ENCODE results near the gene IFNAR1.

The IFNAR1 gene

DNA sequence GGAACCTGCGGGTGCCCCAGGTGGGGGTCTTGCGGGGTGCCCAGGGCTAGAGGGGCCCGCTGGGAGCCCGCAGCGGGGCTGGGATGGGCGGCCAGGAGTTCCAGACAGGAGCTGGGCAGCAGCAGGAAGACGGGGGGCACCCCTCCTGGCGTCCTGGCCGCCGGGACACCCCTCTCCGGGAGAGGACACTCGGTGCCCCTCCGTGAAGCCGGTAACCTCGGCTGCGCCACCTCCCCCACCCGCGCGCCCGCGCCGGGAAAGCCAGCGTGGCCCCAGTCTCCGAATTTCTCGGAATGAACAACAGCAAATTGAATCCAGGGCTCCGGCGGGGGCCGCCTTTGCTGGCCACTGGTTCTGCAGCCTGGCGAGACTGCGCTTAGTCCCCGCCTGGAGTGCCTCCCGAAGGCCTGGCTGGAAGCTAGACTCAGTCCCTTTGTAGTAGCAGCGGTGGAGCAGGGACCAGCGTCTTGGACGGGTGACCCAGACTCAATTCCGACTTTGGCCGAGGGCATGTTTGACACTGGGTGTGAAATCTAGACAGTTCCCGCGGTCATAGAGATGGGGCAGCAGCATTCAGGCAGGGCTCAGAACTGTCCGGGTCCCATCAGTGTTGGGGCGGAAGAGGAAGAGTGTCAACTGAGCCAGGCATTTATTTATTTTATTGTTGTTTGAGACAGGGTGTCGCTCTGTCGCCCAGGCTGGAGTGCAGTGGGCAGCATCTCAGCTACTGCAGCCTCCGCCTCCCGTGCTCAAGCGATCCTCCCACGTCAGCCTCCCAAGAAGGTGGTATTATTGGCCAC, 79.2 kb downstream of the IFNAR1 start:
- peak; percentile 84 for DNase-seq

DNA sequence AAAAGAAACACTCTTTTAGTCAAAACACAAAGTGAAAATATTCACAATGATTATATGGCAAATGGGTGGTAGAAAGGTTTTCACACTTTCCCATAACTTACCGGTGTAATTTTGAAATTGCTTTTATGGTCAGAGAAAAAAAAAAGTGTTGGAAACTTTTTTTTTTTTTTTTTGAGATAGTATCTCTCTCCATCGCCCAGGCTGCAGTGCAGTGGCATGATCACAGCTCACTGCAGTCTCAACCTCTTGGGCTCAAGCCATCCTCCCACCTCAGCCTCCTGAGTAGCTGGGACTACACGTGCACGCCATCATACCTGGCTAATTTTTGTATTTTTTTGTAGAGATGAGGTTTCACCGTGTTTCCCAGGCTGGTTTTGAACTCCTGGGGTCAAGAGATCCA, 81.7 kb downstream of the IFNAR1 start:
- no peak for DNase-seq
